ENCODE measurements around the gene TLL2.

DNA sequence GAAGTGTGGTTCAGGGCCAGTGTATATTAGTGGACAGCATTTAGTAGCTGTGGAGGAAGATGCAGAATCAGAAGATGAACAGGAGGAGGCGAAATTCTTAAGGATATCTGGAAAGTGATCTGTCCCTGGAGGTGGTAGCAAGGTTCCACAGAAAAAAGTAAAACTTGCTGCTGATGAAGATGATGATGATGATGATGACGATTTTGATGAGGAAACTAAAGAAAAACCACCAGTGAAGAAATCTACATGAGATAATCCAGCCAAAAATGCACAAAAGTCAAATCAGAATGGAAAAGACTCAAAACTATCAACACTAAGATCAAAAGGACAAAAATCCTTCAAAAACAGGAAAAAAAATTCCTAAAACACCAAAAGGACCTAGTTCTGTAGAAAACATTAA, 46.8 kb upstream of the TLL2 start:
- TF ChIP-seq CTCF (IDR thresholded peaks at IDR 0.05) (no peak), POLR2A (IDR thresholded peaks at IDR 0.05) (no peak), EP300 (IDR thresholded peaks at IDR 0.05) (no peak)

Data from tibial nerve (tissue), 4 donors.